Stimulated activated CD8-positive, alpha-beta memory T cell treated with anti-CD3 and anti-CD28 coated beads, Interleukin-12 subunit alpha, Interleukin-12 subunit beta, amount 100 ng/mL, for 24 hours (primary cell): ENCODE data around the gene CAND2.
"Not testable (repeated sequence)": the region's sequence is repeated elsewhere in the genome, so short reads cannot be mapped to it uniquely, and the experiment has no call there.

Experiments
- DNase-seq: peaks from one replicate; pipeline ENCODE4 v3.0.0-alpha.2; 2020; ENCODE audit errors: extremely low read depth

The CAND2 gene

DNA sequence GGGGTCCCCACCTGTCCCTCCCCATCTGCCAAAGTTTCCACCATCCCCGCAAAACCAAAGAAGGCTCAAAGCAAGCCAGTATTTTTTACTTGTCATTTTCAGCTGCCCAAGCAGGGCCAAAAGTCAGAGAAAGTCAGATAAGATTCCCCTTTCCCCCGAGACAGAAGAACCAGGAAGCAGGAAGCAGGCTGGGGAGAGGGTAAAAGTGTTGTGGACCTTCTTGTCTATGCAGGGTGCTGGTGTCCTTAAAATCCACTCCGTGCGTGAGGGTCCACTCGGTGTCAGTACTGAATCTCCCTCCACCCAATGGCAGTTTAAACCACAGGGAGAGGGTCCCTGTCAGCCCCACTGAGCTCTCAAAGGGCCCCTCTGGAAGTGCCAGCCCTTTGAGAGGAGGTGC, 65.1 kb downstream of the CAND2 start:
- DNase-seq = no peak

DNA sequence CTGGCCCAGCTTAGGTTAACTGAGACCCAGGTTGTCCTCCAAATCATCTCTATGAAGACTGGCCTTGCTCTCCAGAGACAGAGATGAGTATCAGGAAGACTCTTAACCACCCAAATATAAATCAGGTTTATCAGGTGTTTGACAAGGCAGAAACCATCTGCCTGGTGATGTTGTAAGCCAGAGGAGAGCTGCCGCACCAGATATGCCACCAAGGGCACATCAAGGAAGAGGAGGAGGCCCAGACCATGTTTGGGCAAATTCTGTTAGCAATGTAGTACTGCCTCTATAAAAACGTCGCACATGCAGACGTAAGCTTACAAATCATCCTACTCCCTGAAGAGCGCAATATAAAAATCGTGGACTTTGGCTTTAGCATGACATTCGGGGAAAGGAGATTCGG, 65.9 kb downstream of the CAND2 start:
- DNase-seq = no peak

- DNase-seq = no peak
These were observed 68.8 kb downstream of the CAND2 start for GRCh38 chr3:12865271-12865670.

- DNase-seq = no peak
These were observed 70.4 kb downstream of the CAND2 start for GRCh38 chr3:12866836-12867235.

DNA sequence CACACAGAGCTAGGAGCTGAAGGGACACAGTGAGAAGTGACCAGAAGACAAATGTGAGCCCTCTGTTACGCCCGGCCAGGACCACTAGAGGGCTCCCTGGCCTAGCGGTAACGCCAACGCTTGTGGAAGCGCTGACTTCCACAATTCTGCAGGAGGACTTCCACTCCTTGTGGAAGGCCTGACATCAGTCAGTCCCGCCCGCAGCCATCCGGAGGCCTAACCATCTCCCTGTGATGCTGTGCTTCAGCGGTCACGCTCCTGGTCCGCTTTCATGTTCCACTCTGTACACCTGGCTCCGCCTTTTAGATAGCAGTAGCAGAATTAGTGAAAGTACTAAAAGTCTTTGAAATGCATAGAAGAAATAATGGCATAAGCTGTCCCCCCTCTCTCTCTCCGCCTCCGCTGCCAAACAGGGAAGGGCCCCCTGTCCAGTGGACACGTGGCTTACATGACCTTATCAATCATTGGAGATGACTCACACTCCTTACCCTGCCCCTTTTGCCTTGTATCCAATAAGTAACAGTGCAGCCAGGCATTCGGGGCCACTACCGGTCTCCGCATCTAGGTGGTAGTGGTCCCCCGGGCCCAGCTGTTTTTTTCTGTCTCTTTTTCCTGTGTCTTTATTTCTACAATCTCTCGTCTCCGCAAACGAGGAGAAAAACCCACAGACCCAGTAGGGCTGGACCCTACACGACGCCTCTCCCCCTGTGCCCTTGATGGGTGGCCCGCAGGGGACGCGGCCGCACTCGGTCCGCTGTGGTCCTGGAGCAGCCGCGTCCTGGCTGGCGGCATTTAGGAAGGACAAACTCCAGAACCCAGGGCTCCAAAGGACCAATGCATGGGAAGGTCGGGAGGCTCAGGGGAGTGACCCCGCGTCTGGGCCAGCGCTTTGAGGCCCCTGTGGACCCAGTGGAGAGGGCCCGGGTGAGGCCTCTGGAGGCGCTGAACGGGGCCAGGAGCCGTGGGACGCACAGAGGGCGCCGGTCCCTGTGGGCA, 71.9 kb downstream of the CAND2 start:
- DNase-seq = peak; percentile 32

GRCh38 chr3:12869035-12869621, 72.6 kb downstream of the CAND2 start:
- DNase-seq = no peak

GRCh38 chr3:12870942-12871341, 74.5 kb downstream of the CAND2 start:
- DNase-seq = no peak

DNA sequence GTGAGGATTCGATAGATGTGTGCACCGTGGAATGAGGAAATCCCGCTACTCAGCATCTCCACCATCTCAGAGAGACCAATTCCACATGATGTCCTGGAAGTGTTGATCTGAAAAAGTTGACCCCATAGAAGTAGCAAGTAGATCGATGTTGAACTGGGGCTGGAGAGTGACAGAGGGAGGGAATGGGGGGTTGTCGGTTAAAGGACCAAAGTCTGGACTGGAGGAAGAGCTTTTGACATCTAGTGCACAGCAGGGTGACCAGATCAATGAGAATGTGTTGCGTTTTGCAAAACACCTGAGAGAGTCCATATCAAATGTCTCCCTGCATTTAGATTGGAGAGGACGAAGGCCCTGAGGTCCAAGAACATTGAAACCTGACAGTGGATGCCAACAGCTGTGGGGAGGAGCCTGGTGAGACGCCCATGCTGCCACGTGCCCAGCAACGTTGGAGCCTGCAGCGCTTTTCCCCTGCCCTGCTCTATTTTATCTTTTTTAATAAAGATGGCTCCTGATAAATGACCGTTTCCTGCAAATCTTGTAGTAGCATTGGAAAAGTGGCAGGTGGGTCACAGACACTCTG, 75.0 kb downstream of the CAND2 start:
- no peak for DNase-seq

- no peak for DNase-seq
These were observed 79.7 kb downstream of the CAND2 start for GRCh38 chr3:12875857-12876836.

GRCh38 chr3:12877040-12877439, 80.6 kb downstream of the CAND2 start:
- no peak for DNase-seq

DNA sequence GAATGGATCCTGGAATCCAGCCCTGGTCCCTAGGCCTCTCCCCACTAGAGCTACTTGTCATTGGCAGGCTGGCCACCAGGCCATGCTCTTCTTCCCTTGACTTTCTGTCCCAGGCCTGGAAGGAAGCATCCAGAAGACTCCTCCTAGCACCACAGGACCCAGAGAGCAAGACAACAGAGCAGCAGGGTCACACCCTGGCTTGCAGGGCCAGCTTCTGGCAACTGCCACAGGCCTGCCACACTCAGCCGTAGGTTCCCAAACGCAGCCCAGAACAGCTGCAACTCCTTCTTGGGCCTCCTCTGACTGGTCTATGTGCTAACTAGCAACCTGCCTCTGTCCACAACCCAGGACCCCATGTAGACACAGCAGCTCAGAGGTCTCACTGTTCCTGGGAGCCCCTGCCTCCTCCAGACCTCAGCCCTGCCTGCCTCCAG, 81.7 kb downstream of the CAND2 start:
- no peak for DNase-seq

GRCh38 chr3:12878758-12879157, 82.3 kb downstream of the CAND2 start:
- DNase-seq = not testable (repeated sequence)

DNA sequence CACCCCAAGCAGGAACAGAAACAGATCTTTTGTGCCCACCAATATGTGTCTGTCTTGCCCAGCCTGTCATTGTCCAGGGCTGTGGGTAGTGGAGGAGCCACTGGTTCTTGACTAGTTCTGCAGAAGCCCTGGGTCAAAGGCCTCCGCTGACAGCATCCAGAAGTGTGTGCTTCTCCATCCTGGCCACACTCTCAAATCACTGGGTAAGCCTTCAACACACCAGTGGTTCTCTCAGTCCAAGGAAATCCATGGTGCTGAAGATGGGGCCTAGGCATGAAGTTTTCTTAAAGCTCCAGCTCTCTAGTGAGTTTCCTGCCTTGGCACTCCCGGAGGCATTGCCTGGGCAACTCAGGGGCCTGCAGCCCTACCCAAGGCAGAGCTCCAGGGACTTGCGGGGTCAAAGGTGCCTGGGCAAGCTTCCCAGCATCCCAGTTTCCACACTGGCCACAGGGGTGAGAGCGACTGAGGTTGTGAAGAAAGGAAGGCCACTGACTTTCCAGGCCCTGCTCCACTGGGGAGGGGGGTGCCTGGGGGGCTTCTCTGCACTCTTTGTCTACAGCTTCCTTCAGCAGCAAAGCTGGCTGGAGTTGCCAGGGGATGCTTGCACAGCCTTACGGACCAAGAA, 82.8 kb downstream of the CAND2 start:
- DNase-seq = no peak

- DNase-seq = not testable (repeated sequence)
These were observed 85.4 kb downstream of the CAND2 start for GRCh38 chr3:12881858-12882257.

GRCh38 chr3:12882336-12883310, 86.1 kb downstream of the CAND2 start:
- no peak for DNase-seq

- no peak for DNase-seq
These were observed 87.8 kb downstream of the CAND2 start for GRCh38 chr3:12884186-12884680.
